Measurements from ENCODE around the gene ICAM1. TPM values are rescaled to one million over a fixed set of nuclear protein-coding genes. Genes with fewer than 3 reads are reported as not detected.

Gene ICAM1
- polyA plus RNA-seq, 3 donors, result 21.6 to 118 (median 40.8) TPM

- H3K27ac Mint-ChIP-seq, result peak overlapping the region; percentile 97 to 99 (median 98)
- H3K4me1 Mint-ChIP-seq, result peaks cover 41% of the 10 kb centered on the region
- Histone ChIP-seq H4K20me1 (ENCODE audit: insufficient read depth, low read length) (peaks cover 42% of the 10 kb centered on the region), H3K27me3 (ENCODE audit: control insufficient read depth in 2 of 2, insufficient read depth in 2 of 2, low read length in 2 of 2) (no peaks in the 10 kb centered on the region), H3K79me2 (ENCODE audit: insufficient read depth, low read length) (peaks cover 30% of the 10 kb centered on the region), H3K9me3 (replicated peaks in 1 of 2; ENCODE audit: control insufficient read depth in 1 of 2, insufficient read depth in 1 of 2, low read length in 2 of 2) (no peaks in the 10 kb centered on the region), H3K27ac (ENCODE audit: low read depth in 1 of 2, low read length in 2 of 2) (peak overlapping the region; percentile 95 to 96), H3K4me3 (replicated peaks in 1 of 3; ENCODE audit: low read depth in 2 of 3, low read length in 3 of 3) (peak overlapping the region; percentile 75 to 96 (median 76)), H3K9ac (ENCODE audit: insufficient read depth, low read length, poor library complexity, severe bottlenecking) (peak overlapping the region; percentile 92), H2AFZ (ENCODE audit: insufficient read depth, low read depth, low read length, poor library complexity, severe bottlenecking) (peak overlapping the region; percentile 73), H3K4me1 (ENCODE audit: control insufficient read depth in 1 of 2, insufficient read depth in 2 of 2, low read length in 2 of 2) (peaks cover 42 to 55% of the 10 kb centered on the region in 2 donors), H3K4me2 (replicated peaks; ENCODE audit: extremely low read depth, low read length, poor library complexity, severe bottlenecking) (peak overlapping the region; percentile 89), H3K36me3 (replicated peaks in 1 of 2; ENCODE audit: control insufficient read depth in 1 of 2, insufficient read depth in 2 of 2, low read length in 2 of 2) (peaks cover 11 to 14% of the 10 kb centered on the region in 2 donors)
- DNase-seq, result peak; percentile 93 to 97 (median 96)
- no peak for TF ChIP-seq CTCF (IDR thresholded peaks at IDR 0.05)
- H3K36me3 Mint-ChIP-seq, result peaks cover 18 to 35% of the 10 kb centered on the region in 2 donors
- 0% methylated on average over 34 of the region's 37 CpGs for WGBS (ENCODE audit: insufficient coverage)
- H3K9me3 Mint-ChIP-seq, result peaks cover 0 to 2% (median 0%) of the 10 kb centered on the region in 7 donors
- peaks cover 2 to 4% (median 3%) of the 10 kb centered on the region in 3 donors for H3K27me3 Mint-ChIP-seq (ENCODE audit: low read depth in 3 of 3)
- intact Hi-C loops (cut with micrococcal nuclease), result loop anchor here (2.0 to 5.0 kb wide), 3 partner anchors 62 to 111 kb away; partner anchors contain the start of genes RAVER1 (in 2 of the 2) and TYK2 (in 1 of the 2)
- H3K4me3 Mint-ChIP-seq, result peak overlapping the region; percentile 88 to 93
Measured at GRCh38 chr19:10270180-10270615, 722 bp upstream of the ICAM1 start.

GRCh38 chr19:10271543-10272086 lies 695 bp downstream of the ICAM1 start:
- Mint-ChIP-seq H3K36me3 (peaks cover 23 to 49% of the 10 kb centered on the region in 2 donors), H3K9me3 (peaks cover 0 to 2% (median 0%) of the 10 kb centered on the region in 7 donors), H3K27ac (peak overlapping the region; percentile 97 to 99 (median 98)), H3K27me3 (ENCODE audit: low read depth in 3 of 3) (peaks cover 2 to 4% (median 3%) of the 10 kb centered on the region in 3 donors), H3K4me1 (peaks cover 41% of the 10 kb centered on the region), H3K4me3 (peak overlapping the region; percentile 88 to 93)
- Histone ChIP-seq H3K27me3 (ENCODE audit: control insufficient read depth in 2 of 2, insufficient read depth in 2 of 2, low read length in 2 of 2) (no peaks in the 10 kb centered on the region), H3K9me3 (replicated peaks in 1 of 2; ENCODE audit: control insufficient read depth in 1 of 2, insufficient read depth in 1 of 2, low read length in 2 of 2) (no peaks in the 10 kb centered on the region), H4K20me1 (ENCODE audit: insufficient read depth, low read length) (peaks cover 56% of the 10 kb centered on the region), H3K9ac (ENCODE audit: insufficient read depth, low read length, poor library complexity, severe bottlenecking) (peak overlapping the region; percentile 92), H3K36me3 (replicated peaks in 1 of 2; ENCODE audit: control insufficient read depth in 1 of 2, insufficient read depth in 2 of 2, low read length in 2 of 2) (peaks cover 19 to 29% of the 10 kb centered on the region in 2 donors), H3K4me3 (replicated peaks in 1 of 3; ENCODE audit: low read depth in 2 of 3, low read length in 3 of 3) (peak overlapping the region; percentile 75 to 96 (median 76)), H3K4me1 (ENCODE audit: control insufficient read depth in 1 of 2, insufficient read depth in 2 of 2, low read length in 2 of 2) (peaks cover 42 to 60% of the 10 kb centered on the region in 2 donors), H2AFZ (ENCODE audit: insufficient read depth, low read depth, low read length, poor library complexity, severe bottlenecking) (no peak overlapping the region), H3K4me2 (replicated peaks; ENCODE audit: extremely low read depth, low read length, poor library complexity, severe bottlenecking) (peak overlapping the region; percentile 89), H3K79me2 (ENCODE audit: insufficient read depth, low read length) (peaks cover 30% of the 10 kb centered on the region), H3K27ac (ENCODE audit: low read depth in 1 of 2, low read length in 2 of 2) (peak overlapping the region; percentile 95 to 96)
- 3% methylated on average over 6 of the region's 12 CpGs for WGBS (ENCODE audit: insufficient coverage)
- intact Hi-C loops (cut with micrococcal nuclease), result loop anchor here (2.0 to 5.0 kb wide), 3 partner anchors 61 to 109 kb away; partner anchors contain the start of genes RAVER1 (in 2 of the 2) and TYK2 (in 1 of the 2)
- DNase-seq, result peak; percentile 74 to 96 (median 84)
- no peak for TF ChIP-seq CTCF (IDR thresholded peaks at IDR 0.05)

Measured in CD14-positive monocyte (primary cell).